ENCODE results near the gene SLC6A19. TPM values are rescaled to one million over a fixed set of nuclear protein-coding genes. Genes with fewer than 3 reads are reported as not detected.

The SLC6A19 gene
- total RNA-seq, 1 experiment from 2014 or later: 0.04 TPM

- TF ChIP-seq CTCF (IDR thresholded peaks at IDR 0.05) (no peak), AR (CRISPR knock-in tag; IDR thresholded peaks at IDR 0.05) (no peak), ZNF121 (CRISPR knock-in tag; IDR thresholded peaks at IDR 0.05) (no peak), ZNF219 (CRISPR knock-in tag; IDR thresholded peaks at IDR 0.05; ENCODE audit: borderline replicate concordance) (no peak), FOXP4 (CRISPR knock-in tag; IDR thresholded peaks at IDR 0.05) (no peak), ATF2 (CRISPR knock-in tag; IDR thresholded peaks at IDR 0.05; ENCODE audit: borderline replicate concordance, low read depth) (no peak), ELF4 (CRISPR knock-in tag; IDR thresholded peaks at IDR 0.05; ENCODE audit: low read depth) (no peak), ZNF138 (CRISPR knock-in tag; conservative IDR thresholded peaks at IDR 0.05) (no peak)
Observed at GRCh38 chr5:1209896-1210776, 8.7 kb downstream of the SLC6A19 start (continued).

GRCh38 chr5:1210832-1211251 is 9.4 kb downstream of the SLC6A19 start:
- ATAC-seq (no peak), DNase-seq (ENCODE audit: low spot score) (peak; percentile 7)
- Mint-ChIP-seq H3K27ac (no peak overlapping the region), H3K4me3 (no peak overlapping the region), H3K4me1 (no peaks in the 10 kb centered on the region), H3K36me3 (no peaks in the 10 kb centered on the region), H3K9me3 (peaks cover 6% of the 10 kb centered on the region), H3K27me3 (ENCODE audit: low read depth) (no peaks in the 10 kb centered on the region; the same call in 1 of the 2 replicates)
- POLR2A ChIA-PET: no interaction called here
- CTCF ChIA-PET: no interaction called here
- 0 out of 2 replicates have a peak, but pooled peaks have one; percentile 12 for TF ChIP-seq TCF7 (CRISPR knock-in tag; IDR thresholded peaks at IDR 0.05; ENCODE audit: low read depth)
- no peak for TF ChIP-seq AFF4 (CRISPR knock-in tag; IDR thresholded peaks at IDR 0.05; ENCODE audit: borderline replicate concordance)
